ENCODE data around the gene CD79B.

GRCh38 chr17:63941162-63941561 is 9.0 kb upstream of the CD79B start:
- no peak for TF ChIP-seq CTCF (optimal IDR thresholded peaks at IDR 0.05 in 1 of 3, IDR thresholded peaks at IDR 0.05 in 1 of 3, conservative IDR thresholded peaks at IDR 0.05 in 1 of 3; ENCODE audit: extremely low read depth in 1 of 3, insufficient read depth in 2 of 3, low read length in 3 of 3)
- TF ChIP-seq EZH2 (IDR thresholded peaks at IDR 0.05; ENCODE audit: low read length): no peak

All from keratinocyte (primary cell).